ENCODE data around the gene TBC1D19. TPM values are rescaled to one million over a fixed set of nuclear protein-coding genes. Genes with fewer than 3 reads are reported as not detected.

TBC1D19 gene
- total and polyA plus RNA-seq, 8 donors = 1.8 to 8.2 (median 4.3) TPM

GRCh38 chr4:26729547-26729946 is 145.7 kb downstream of the TBC1D19 start:
- H3K9me3 ChIP-seq = no peaks in the 10 kb centered on the region
- ATAC-seq = no peak
- no peak for DNase-seq
- H3K36me3 ChIP-seq = peaks cover 0 to 4% (median 0%) of the 10 kb centered on the region in 3 donors
- H3K4me1 ChIP-seq = no peaks in the 10 kb centered on the region
- FAIRE-seq = no peak
- H3K27me3 ChIP-seq = no peaks in the 10 kb centered on the region
- 0 to 1% methylated on average over 1 of the region's 1 CpG for WGBS, 2 donors
- intact Hi-C loops (cut with DNase I) = no loop called here
- no peak overlapping the region for H3K27ac ChIP-seq
- H3K4me3 ChIP-seq = no peak overlapping the region
- TF ChIP-seq CTCF (IDR thresholded peaks at IDR 0.05) = no peak

- DNase-seq (no peak), ATAC-seq (no peak), FAIRE-seq (no peak)
- intact Hi-C loops (cut with DNase I) = no loop called here
- Histone ChIP-seq H3K36me3 (no peaks in the 10 kb centered on the region), H3K4me3 (no peak overlapping the region), H3K4me1 (no peaks in the 10 kb centered on the region), H3K27me3 (no peaks in the 10 kb centered on the region), H3K27ac (no peak overlapping the region), H3K9me3 (no peaks in the 10 kb centered on the region)
- WGBS, 2 donors = 84 to 90% methylated on average over 11 of the region's 11 CpGs
- TF ChIP-seq CTCF (IDR thresholded peaks at IDR 0.05) = no peak
These were observed 147.6 kb downstream of the TBC1D19 start for GRCh38 chr4:26731351-26732035.

GRCh38 chr4:26732356-26732755 is 148.5 kb downstream of the TBC1D19 start:
- Histone ChIP-seq H3K4me3 (no peak overlapping the region), H3K4me1 (no peaks in the 10 kb centered on the region), H3K9me3 (no peaks in the 10 kb centered on the region), H3K27ac (no peak overlapping the region), H3K36me3 (no peaks in the 10 kb centered on the region), H3K27me3 (no peaks in the 10 kb centered on the region)
- 90 to 95% methylated on average over 3 of the region's 3 CpGs for WGBS, 2 donors
- ATAC-seq = no peak
- TF ChIP-seq CTCF (IDR thresholded peaks at IDR 0.05) = no peak
- intact Hi-C loops (cut with DNase I) = no loop called here
- FAIRE-seq = no peak
- DNase-seq = no peak

GRCh38 chr4:26736621-26737020 is 152.7 kb downstream of the TBC1D19 start:
- TF ChIP-seq CTCF (IDR thresholded peaks at IDR 0.05) = no peak
- H3K27me3 ChIP-seq = no peaks in the 10 kb centered on the region
- 80 to 93% methylated on average over 1 of the region's 1 CpG for WGBS, 2 donors
- no peaks in the 10 kb centered on the region for H3K36me3 ChIP-seq
- H3K4me1 ChIP-seq = peaks cover 0 to 10% (median 7%) of the 10 kb centered on the region in 3 donors
- no peaks in the 10 kb centered on the region for H3K9me3 ChIP-seq
- intact Hi-C loops (cut with DNase I) = no loop called here
- H3K4me3 ChIP-seq = no peak overlapping the region
- DNase-seq (no peak), FAIRE-seq (no peak), ATAC-seq (no peak)
- H3K27ac ChIP-seq = no peak overlapping the region

- 57 to 70% methylated on average over 1 of the region's 1 CpG for WGBS, 2 donors
- Histone ChIP-seq H3K4me3 (no peak overlapping the region), H3K36me3 (no peaks in the 10 kb centered on the region), H3K9me3 (no peaks in the 10 kb centered on the region), H3K27ac (no peak overlapping the region), H3K27me3 (no peaks in the 10 kb centered on the region), H3K4me1 (peaks cover 0 to 13% (median 9%) of the 10 kb centered on the region in 3 donors)
- peak; percentile 5 for FAIRE-seq
- DNase-seq = no peak
- intact Hi-C loops (cut with DNase I) = no loop called here
- TF ChIP-seq CTCF (IDR thresholded peaks at IDR 0.05) = no peak
- no peak for ATAC-seq
These were observed 153.5 kb downstream of the TBC1D19 start for GRCh38 chr4:26737385-26737784.
